Natural killer cell (primary cell): ENCODE results near the gene CAPN10. TPM values are rescaled to one million over a fixed set of nuclear protein-coding genes. Genes with fewer than 3 reads are reported as not detected.

Source experiments
- ATAC-seq, 3 donors: fragments of 150-1000 bp in 2 of 3; fragments of 200-7000 bp in 1 of 3; cut with Tn5 transposase; 1 replicate in 1 of 3; 2 replicates in 2 of 3; pipeline ENCODE4 v1.10.0; 2021; ENCODE audit warnings: mild to moderate bottlenecking in 2 of 3, moderate library complexity in 2 of 3
- DNase-seq, 2 donors: peaks; one replicate each; pipeline versions ENCODE4 v3.0.0 to v3.0.0-alpha.2; 2013 to 2021; ENCODE audit warnings: mixed read lengths in 1 of 2
- H3K27ac ChIP-seq: one replicate; pipeline ENCODE4 v1.5.1; 2013; ENCODE audit warnings: mild to moderate bottlenecking, low read length
- H3K27me3 ChIP-seq: one replicate; pipeline ENCODE4 v1.6.1; 2013; ENCODE audit warnings: low read length; ENCODE audit not compliant: control insufficient read depth, insufficient read depth
- H3K36me3 ChIP-seq: one replicate; pipeline ENCODE4 v1.6.1; 2013; ENCODE audit warnings: low read length; ENCODE audit not compliant: control insufficient read depth, insufficient read depth
- H3K4me1 ChIP-seq: one replicate; pipeline ENCODE4 v1.6.1; 2013; ENCODE audit warnings: low read length; ENCODE audit not compliant: control insufficient read depth, insufficient read depth
- H3K4me3 ChIP-seq: one replicate; pipeline ENCODE4 v1.5.1; 2013; ENCODE audit warnings: low read length
- H3K9me3 ChIP-seq: one replicate; pipeline ENCODE4 v1.6.1; 2013; ENCODE audit warnings: low read length; ENCODE audit not compliant: control insufficient read depth, insufficient read depth
- H3K27ac Mint-ChIP-seq, 2 donors: one replicate each; pipeline ENCODE4 v1.8.0; 2022; ENCODE audit warnings: mild to moderate bottlenecking in 2 of 2, mixed read lengths in 2 of 2, moderate library complexity in 1 of 2
- H3K27me3 Mint-ChIP-seq, 2 donors: one replicate each; pipeline ENCODE4 v1.8.0; 2022; ENCODE audit warnings: low read depth in 2 of 2, mixed read lengths in 2 of 2
- H3K36me3 Mint-ChIP-seq: one replicate; pipeline ENCODE4 v1.8.0; 2022; ENCODE audit warnings: mixed read lengths
- H3K4me1 Mint-ChIP-seq, 2 donors: one replicate each; pipeline ENCODE4 v1.8.0; 2022; ENCODE audit warnings: mixed read lengths in 2 of 2
- H3K4me3 Mint-ChIP-seq: one replicate; pipeline ENCODE4 v1.8.0; 2022; ENCODE audit warnings: mild to moderate bottlenecking, moderate library complexity, mixed read lengths
- H3K9me3 Mint-ChIP-seq, 2 donors: one replicate each; pipeline ENCODE4 v1.8.0; 2022; ENCODE audit warnings: mixed read lengths in 2 of 2
- CTCF ChIP-seq: fragments of 200-600 bp; IDR thresholded peaks from one replicate; pipeline ENCODE4 v1.8.0; 2022; ENCODE audit warnings: antibody characterized with exemption
- WGBS: methylation state at CpG from one replicate; pipeline ENCODE4 v1.1.7; 2013; ENCODE audit warnings: missing lambda C conversion rate; ENCODE audit not compliant: insufficient coverage; 5-methylcytosine and 5-hydroxymethylcytosine counted together
- intact Hi-C: fragments of 100-400 bp; cut with micrococcal nuclease; formaldehyde crosslinking; loops from one replicate; pipeline ENCODE4 v1.14.2; 2022
- total RNA-seq, 4 donors: library from RNA; stranded (reverse); fragments of 120-200 nt in 1 of 4; gene quantifications; one replicate each; pipeline versions ENCODE4 v1.2.3 to v1.2.4, GENCODE V29; 2013 to 2022

Gene CAPN10
- total RNA-seq, 3 donors from 2014 or later (not counting 1 experiment from before 2014, with no cell fraction given): 69.3 to 95.1 (median 91.0) TPM

GRCh38 chr2:240637116-240637900, 50.8 kb downstream of the CAPN10 start:
- H3K9me3 Mint-ChIP-seq: peaks cover 2 to 3% of the 10 kb centered on the region in 2 donors
- H3K9me3 ChIP-seq: peaks cover 8% of the 10 kb centered on the region
- no peak for TF ChIP-seq CTCF
- WGBS: 86% methylated on average over 16 of the region's 17 CpGs
- H3K36me3 ChIP-seq: no peaks in the 10 kb centered on the region
- no peak overlapping the region for H3K27ac Mint-ChIP-seq
- peaks cover 0 to 6% of the 10 kb centered on the region in 2 donors for H3K4me1 Mint-ChIP-seq
- H3K27ac ChIP-seq: no peak overlapping the region
- H3K4me3 ChIP-seq: no peak overlapping the region
- H3K36me3 Mint-ChIP-seq: no peaks in the 10 kb centered on the region
- no peaks in the 10 kb centered on the region for H3K27me3 Mint-ChIP-seq
- no peak for ATAC-seq
- no peaks in the 10 kb centered on the region for H3K27me3 ChIP-seq
- intact Hi-C loops: no loop called here
- H3K4me3 Mint-ChIP-seq: no peak overlapping the region
- peak in 1 of 2 donors; percentile 9 for DNase-seq
- no peaks in the 10 kb centered on the region for H3K4me1 ChIP-seq

- no peak for DNase-seq
- no peak overlapping the region for H3K4me3 Mint-ChIP-seq
- no peak for TF ChIP-seq CTCF
- Histone ChIP-seq H3K9me3 (peaks cover 8% of the 10 kb centered on the region), H3K4me1 (no peaks in the 10 kb centered on the region), H3K27me3 (no peaks in the 10 kb centered on the region), H3K4me3 (no peak overlapping the region), H3K36me3 (no peaks in the 10 kb centered on the region), H3K27ac (no peak overlapping the region)
- H3K27ac Mint-ChIP-seq: peak overlapping the region in 1 of 2 donors; percentile 27
- intact Hi-C loops: no loop called here
- no peaks in the 10 kb centered on the region for H3K36me3 Mint-ChIP-seq
- no peak for ATAC-seq
- H3K4me1 Mint-ChIP-seq: peaks cover 0 to 6% of the 10 kb centered on the region in 2 donors
- H3K27me3 Mint-ChIP-seq: no peaks in the 10 kb centered on the region
- peaks cover 2 to 3% of the 10 kb centered on the region in 2 donors for H3K9me3 Mint-ChIP-seq
- 80% methylated on average over 8 of the region's 8 CpGs for WGBS
Measured at GRCh38 chr2:240637901-240638345, 51.4 kb downstream of the CAPN10 start.

- H3K27me3 Mint-ChIP-seq: no peaks in the 10 kb centered on the region
- no peaks in the 10 kb centered on the region for H3K4me1 ChIP-seq
- no peak overlapping the region for H3K4me3 Mint-ChIP-seq
- peaks cover 7% of the 10 kb centered on the region for H3K9me3 ChIP-seq
- no peaks in the 10 kb centered on the region for H3K27me3 ChIP-seq
- no peak for TF ChIP-seq CTCF
- H3K36me3 ChIP-seq: no peaks in the 10 kb centered on the region
- peak overlapping the region in 1 of 2 donors; percentile 27 for H3K27ac Mint-ChIP-seq
- ATAC-seq (no peak), DNase-seq (no peak)
- H3K27ac ChIP-seq: no peak overlapping the region
- H3K36me3 Mint-ChIP-seq: no peaks in the 10 kb centered on the region
- intact Hi-C loops: no loop called here
- H3K4me1 Mint-ChIP-seq: peaks cover 0 to 10% of the 10 kb centered on the region in 2 donors
- no peak overlapping the region for H3K4me3 ChIP-seq
- 85% methylated on average over 18 of the region's 18 CpGs for WGBS
- H3K9me3 Mint-ChIP-seq: peaks cover 0 to under 1% of the 10 kb centered on the region in 2 donors
Measured at GRCh38 chr2:240638512-240639160, 52.1 kb downstream of the CAPN10 start.
